CD1c-positive myeloid dendritic cell (primary cell): ENCODE measurements around the gene MTMR12.

ENCODE experiments used
- DNase-seq: peaks from one replicate; pipeline ENCODE4 v3.0.0-alpha.2; 2016; ENCODE audit errors: extremely low spot score

Gene MTMR12

GRCh38 chr5:32312595-32313332, at the start of gene MTMR12:
TSS of gene MTMR12 (minus strand) at chr5:32312939. CDS start at chr5:32312838, 101 bp downstream.
- DNase-seq = peak; percentile 100

GRCh38 chr5:32362527-32362926, 49.8 kb upstream of the MTMR12 start:
- DNase-seq = no peak

GRCh38 chr5:32360906-32361305, 48.2 kb upstream of the MTMR12 start:
- no peak for DNase-seq

- no peak for DNase-seq
Observed at GRCh38 chr5:32358611-32359010, 45.9 kb upstream of the MTMR12 start.

- no peak for DNase-seq
Observed at GRCh38 chr5:32357658-32358057, 44.9 kb upstream of the MTMR12 start.

GRCh38 chr5:32355686-32356085, 42.9 kb upstream of the MTMR12 start:
- DNase-seq = no peak

GRCh38 chr5:32353420-32353819, 40.7 kb upstream of the MTMR12 start:
- no peak for DNase-seq

- no peak for DNase-seq
Observed at GRCh38 chr5:32352685-32353084, 39.9 kb upstream of the MTMR12 start.

GRCh38 chr5:32346869-32347268, 34.1 kb upstream of the MTMR12 start:
- no peak for DNase-seq

GRCh38 chr5:32343058-32343672, 30.4 kb upstream of the MTMR12 start:
- no peak for DNase-seq

GRCh38 chr5:32342656-32343055, 29.9 kb upstream of the MTMR12 start:
- DNase-seq = no peak

GRCh38 chr5:32339878-32340277, 27.1 kb upstream of the MTMR12 start:
- no peak for DNase-seq

- DNase-seq = no peak
Observed at GRCh38 chr5:32339198-32339597, 26.5 kb upstream of the MTMR12 start.

GRCh38 chr5:32332966-32333365, 20.2 kb upstream of the MTMR12 start:
- DNase-seq = no peak

GRCh38 chr5:32332361-32332760, 19.6 kb upstream of the MTMR12 start:
- no peak for DNase-seq

GRCh38 chr5:32331935-32332274, 19.2 kb upstream of the MTMR12 start:
- no peak for DNase-seq

- DNase-seq = no peak
Observed at GRCh38 chr5:32331217-32331934, 18.6 kb upstream of the MTMR12 start.

- DNase-seq = no peak
Observed at GRCh38 chr5:32330126-32330971, 17.6 kb upstream of the MTMR12 start.

GRCh38 chr5:32329395-32329834, 16.7 kb upstream of the MTMR12 start:
- peak; percentile 66 for DNase-seq

GRCh38 chr5:32326216-32326772, 13.6 kb upstream of the MTMR12 start:
- no peak for DNase-seq

- DNase-seq = no peak
Observed at GRCh38 chr5:32325616-32326015, 12.9 kb upstream of the MTMR12 start.

GRCh38 chr5:32325062-32325461, 12.3 kb upstream of the MTMR12 start:
- DNase-seq = no peak
